Upper lobe of right lung (tissue), 1 donor: ENCODE data around the gene TMEM132E. TPM values are rescaled to one million over a fixed set of nuclear protein-coding genes. Genes with fewer than 3 reads are reported as not detected.

ENCODE experiments used
- ATAC-seq: fragments of 200-7000 bp; cut with Tn5 transposase; one replicate; pipeline ENCODE4 v1.9.1; 2020; ENCODE audit warnings: mild to moderate bottlenecking, moderate library complexity
- DNase-seq: peaks from one replicate; pipeline ENCODE4 v3.0.0-alpha.2; 2020
- H3K27ac ChIP-seq: fragments of 200-600 bp; one replicate; pipeline ENCODE4 v1.8.0; 2022
- H3K27me3 ChIP-seq: fragments of 200-600 bp; one replicate; pipeline ENCODE4 v1.8.0; 2022; ENCODE audit warnings: mild to moderate bottlenecking
- H3K36me3 ChIP-seq: fragments of 200-600 bp; one replicate; pipeline ENCODE4 v1.8.0; 2022
- H3K4me1 ChIP-seq: fragments of 200-600 bp; one replicate; pipeline ENCODE4 v1.8.0; 2022
- H3K4me3 ChIP-seq: fragments of 200-600 bp; one replicate; pipeline ENCODE4 v1.8.0; 2022; ENCODE audit warnings: mild to moderate bottlenecking
- H3K9me3 ChIP-seq: fragments of 200-600 bp; one replicate; pipeline ENCODE4 v1.8.0; 2022
- CTCF ChIP-seq: fragments of 200-600 bp; IDR thresholded peaks from one replicate; pipeline ENCODE4 v1.8.0; 2022; ENCODE audit warnings: antibody characterized with exemption
- intact Hi-C: fragments of 100-400 bp; cut with DNase I; formaldehyde crosslinking; loops from one replicate; pipeline ENCODE4 v1.11.0; 2022
- total RNA-seq: library from RNA; stranded (reverse); fragmentation: NEBNext Ultra II Directional; extraction: Animal tissue kit (Norgen Biotek cat#: 25700); gene quantifications from one replicate; pipeline ENCODE4 v1.2.1, GENCODE V29; 2021
- donor health status: DM: no; HTN: yes; CAD: no; lungs with severe emphysema.

The TMEM132E gene
- total RNA-seq, 1 donor from 2014 or later, result 0.23 TPM

GRCh38 chr17:34615326-34615725 lies 35.9 kb downstream of the TMEM132E start:
- no peak for TF ChIP-seq CTCF

GRCh38 chr17:34616148-34616547 lies 36.8 kb downstream of the TMEM132E start:
- Histone ChIP-seq H3K4me1 (no peaks in the 10 kb centered on the region), H3K4me3 (no peak overlapping the region), H3K27ac (no peak overlapping the region), H3K27me3 (peaks cover 48% of the 10 kb centered on the region), H3K9me3 (no peaks in the 10 kb centered on the region), H3K36me3 (no peaks in the 10 kb centered on the region)
- TF ChIP-seq CTCF, result no peak
- intact Hi-C loops, result no loop called here
- ATAC-seq (no peak), DNase-seq (no peak)

More at GRCh38 chr17:34615326-34615725, 35.9 kb downstream of the TMEM132E start:
- no peaks in the 10 kb centered on the region for H3K36me3 ChIP-seq
- DNase-seq (no peak), ATAC-seq (no peak)
- no peak overlapping the region for H3K4me3 ChIP-seq
- no peaks in the 10 kb centered on the region for H3K4me1 ChIP-seq
- no peak overlapping the region for H3K27ac ChIP-seq
- peaks cover 49% of the 10 kb centered on the region for H3K27me3 ChIP-seq
- intact Hi-C loops, result no loop called here
- H3K9me3 ChIP-seq, result no peaks in the 10 kb centered on the region

- Histone ChIP-seq H3K36me3 (no peaks in the 10 kb centered on the region), H3K9me3 (no peaks in the 10 kb centered on the region), H3K27me3 (peaks cover 36% of the 10 kb centered on the region), H3K27ac (no peak overlapping the region), H3K4me3 (no peak overlapping the region), H3K4me1 (no peaks in the 10 kb centered on the region)
- ATAC-seq (no peak), DNase-seq (no peak)
- intact Hi-C loops, result no loop called here
- no peak for TF ChIP-seq CTCF
These were observed 38.0 kb downstream of the TMEM132E start for GRCh38 chr17:34617398-34617797.

- ATAC-seq, result no peak
- no peak for DNase-seq
- TF ChIP-seq CTCF, result no peak
- Histone ChIP-seq H3K36me3 (no peaks in the 10 kb centered on the region), H3K9me3 (no peaks in the 10 kb centered on the region), H3K4me3 (no peak overlapping the region), H3K27ac (no peak overlapping the region), H3K27me3 (peaks cover 53% of the 10 kb centered on the region), H3K4me1 (no peaks in the 10 kb centered on the region)
- intact Hi-C loops, result no loop called here
These were observed 40.4 kb downstream of the TMEM132E start for GRCh38 chr17:34619687-34620217.

- Histone ChIP-seq H3K9me3 (no peaks in the 10 kb centered on the region), H3K27me3 (peaks cover 60% of the 10 kb centered on the region), H3K36me3 (no peaks in the 10 kb centered on the region), H3K4me3 (no peak overlapping the region), H3K4me1 (no peaks in the 10 kb centered on the region), H3K27ac (no peak overlapping the region)
- no peak for TF ChIP-seq CTCF
- ATAC-seq (no peak), DNase-seq (no peak)
- intact Hi-C loops, result no loop called here
These were observed 41.1 kb downstream of the TMEM132E start for GRCh38 chr17:34620458-34620857.
